Glomerular endothelial cell (primary cell): ENCODE measurements around the gene CCDC80. TPM values are rescaled to one million over a fixed set of nuclear protein-coding genes. Genes with fewer than 3 reads are reported as not detected.
"Not testable (repeated sequence)": the region's sequence is repeated elsewhere in the genome, so short reads cannot be mapped to it uniquely, and the experiment has no call there.

Experiments used
- DNase-seq: peaks from one replicate; pipeline ENCODE4 v3.0.0-alpha.2; 2011; ENCODE audit warnings: low read depth, low spot score; ENCODE audit errors: extremely low read depth
- total RNA-seq: library from RNA; depleted of rRNA; stranded (reverse); fragments of >200 nt; gene quantifications from 2 replicates; pipeline ENCODE4 v1.2.3, GENCODE V29; 2015

CCDC80 gene
- total RNA-seq, 1 donor from 2014 or later = 16.2 TPM

- DNase-seq = no peak
These were observed 47.7 kb downstream of the CCDC80 start for GRCh38 chr3:112593258-112593657.

- no peak for DNase-seq
These were observed 53.6 kb downstream of the CCDC80 start for GRCh38 chr3:112587336-112587735.

- DNase-seq = no peak
These were observed 55.2 kb downstream of the CCDC80 start for GRCh38 chr3:112585782-112586181.

- DNase-seq = no peak
These were observed 57.8 kb downstream of the CCDC80 start for GRCh38 chr3:112583105-112583504.

GRCh38 chr3:112582244-112582874 is 58.6 kb downstream of the CCDC80 start:
- peak; percentile 45 for DNase-seq

- DNase-seq = no peak
These were observed 61.2 kb downstream of the CCDC80 start for GRCh38 chr3:112579697-112580096.

GRCh38 chr3:112579232-112579631 is 61.7 kb downstream of the CCDC80 start:
- no peak for DNase-seq

GRCh38 chr3:112572701-112573100 is 68.2 kb downstream of the CCDC80 start:
- no peak for DNase-seq

GRCh38 chr3:112569265-112569664 is 71.7 kb downstream of the CCDC80 start:
- no peak for DNase-seq

- no peak for DNase-seq
These were observed 72.3 kb downstream of the CCDC80 start for GRCh38 chr3:112568642-112569041.

GRCh38 chr3:112564940-112565305 is 76.0 kb downstream of the CCDC80 start:
- DNase-seq = no peak

- DNase-seq = not testable (repeated sequence)
These were observed 76.5 kb downstream of the CCDC80 start for GRCh38 chr3:112564247-112564939.

GRCh38 chr3:112561734-112562529 is 79.0 kb downstream of the CCDC80 start, which contains the start of the genes ATG3 and SLC35A5:
TSS of gene ATG3 (minus strand) at chr3:112561962. CDS start at chr3:112561528, 434 bp downstream.
TSS of gene SLC35A5 (plus strand) at chr3:112562045. CDS start at chr3:112563404, 1,359 bp downstream.
- peak; percentile 89 for DNase-seq

GRCh38 chr3:112561484-112561733 is 79.5 kb downstream of the CCDC80 start:
- DNase-seq = no peak

GRCh38 chr3:112560721-112561483 is 80.0 kb downstream of the CCDC80 start:
- DNase-seq = no peak

- DNase-seq = no peak
These were observed 80.6 kb downstream of the CCDC80 start for GRCh38 chr3:112560307-112560706.

- DNase-seq = no peak
These were observed 83.0 kb downstream of the CCDC80 start for GRCh38 chr3:112557976-112558375.

- no peak for DNase-seq
These were observed 85.3 kb downstream of the CCDC80 start for GRCh38 chr3:112555535-112556170.

GRCh38 chr3:112550859-112551258 is 90.1 kb downstream of the CCDC80 start:
- no peak for DNase-seq
